PC-9 (cell line): Measurements from ENCODE around the gene SYNJ1. TPM values are rescaled to one million over a fixed set of nuclear protein-coding genes. Genes with fewer than 3 reads are reported as not detected.

Source experiments
- BruUV-seq: library from RNA; stranded (reverse); fragments of 400-500 nt; replicated peaks from 2 replicates; lab custom pipeline; 2021; lab: Mats Ljungman, UMichigan
- CTCF ChIA-PET: fragments of 300-600 bp; sonication (Branson Sonifier 250); formaldehyde crosslinking; loops from one replicate; lab custom pipeline; 2022; ENCODE audit warnings: antibody characterized with exemption; lab: Charles Lee
- POLR2A ChIA-PET: fragments of 300-600 bp; sonication (Branson Sonifier 250); formaldehyde crosslinking; loops from one replicate; lab custom pipeline; 2022; ENCODE audit warnings: antibody characterized with exemption; ENCODE audit not compliant: unreplicated experiment; lab: Charles Lee
- DNase-seq, 2 experiments: peaks; one replicate each; pipeline versions ENCODE4 v3.0.0 to v3.0.0-alpha.2; 2015 to 2022; ENCODE audit warnings: mixed read lengths in 1 of 2
- H2AFZ ChIP-seq: fragments of 200-600 bp; sonication (generic); 2 replicates; pipeline ENCODE4 v1.8.1; 2017; ENCODE audit warnings: antibody characterized with exemption
- H3F3A ChIP-seq: fragments of 200-600 bp; sonication (generic); 2 replicates; pipeline ENCODE4 v1.8.1; 2017; ENCODE audit warnings: antibody characterized with exemption, mild to moderate bottlenecking, low read depth; ENCODE audit not compliant: insufficient read depth
- H3K27ac ChIP-seq: fragments of 200-600 bp; sonication (generic); 2 replicates; pipeline ENCODE4 v1.6.1; 2016; ENCODE audit warnings: mixed run types
- H3K27me3 ChIP-seq: fragments of 200-600 bp; sonication (generic); 2 replicates; pipeline ENCODE4 v1.6.1; 2016; ENCODE audit warnings: low read depth, mixed run types; ENCODE audit not compliant: insufficient read depth
- H3K36me3 ChIP-seq: fragments of 200-600 bp; sonication (generic); 2 replicates; pipeline ENCODE4 v1.6.1; 2016; ENCODE audit warnings: low read depth, mixed run types
- H3K4me1 ChIP-seq: fragments of 200-600 bp; sonication (generic); replicated peaks from 2 replicates; pipeline ENCODE4 v1.6.1; 2016; ENCODE audit warnings: mixed run types; ENCODE audit not compliant: insufficient read depth
- H3K4me2 ChIP-seq: fragments of 200-600 bp; sonication (generic); 2 replicates; pipeline ENCODE4 v1.6.1; 2017; ENCODE audit warnings: mixed run types
- H3K4me3 ChIP-seq: fragments of 200-600 bp; sonication (generic); 2 replicates; pipeline ENCODE4 v1.6.1; 2016; ENCODE audit warnings: mixed run types
- H3K79me2 ChIP-seq: fragments of 200-600 bp; sonication (generic); 2 replicates; pipeline ENCODE4 v1.6.1; 2017; ENCODE audit warnings: low read depth, mixed run types
- H3K9me2 ChIP-seq: fragments of 200-600 bp; sonication (generic); 2 replicates; pipeline ENCODE4 v1.8.1; 2017; ENCODE audit warnings: mild to moderate bottlenecking; ENCODE audit not compliant: insufficient read depth
- H3K9me3 ChIP-seq: fragments of 200-600 bp; sonication (generic); 2 replicates; pipeline ENCODE4 v1.8.1; 2016; ENCODE audit warnings: low read depth; ENCODE audit not compliant: insufficient read depth
- H4K20me1 ChIP-seq: fragments of 200-600 bp; sonication (generic); 2 replicates; pipeline ENCODE4 v1.8.1; 2017; ENCODE audit not compliant: insufficient read depth
- CTCF ChIP-seq: fragments of 200-600 bp; sonication (generic); conservative IDR thresholded peaks from 2 replicates; pipeline ENCODE4 v1.6.1; 2017; ENCODE audit warnings: mixed run types, antibody characterized with exemption, mild to moderate bottlenecking, moderate library complexity
- EZH2 ChIP-seq: fragments of 200-600 bp; sonication (generic); IDR thresholded peaks from 2 replicates; pipeline ENCODE4 v1.8.0; 2017; ENCODE audit warnings: antibody characterized with exemption, low read depth
- intact Hi-C: fragments of 100-400 bp; cut with micrococcal nuclease; formaldehyde crosslinking; loops from one replicate; pipeline ENCODE4 v1.10.0; 2022; ENCODE audit not compliant: unreplicated experiment
- total RNA-seq: library from RNA; stranded (reverse); gene quantifications from 2 replicates; pipeline ENCODE4 v1.2.3, GENCODE V29; 2021

The SYNJ1 gene
- total RNA-seq, 1 experiment from 2014 or later: 4.8 TPM

- Histone ChIP-seq H3K4me2 (no peak overlapping the region), H3K27me3 (no peaks in the 10 kb centered on the region), H3K4me3 (no peak overlapping the region), H3K9me3 (no peaks in the 10 kb centered on the region), H3K9me2 (no peaks in the 10 kb centered on the region), H2AFZ (no peak overlapping the region), H3K79me2 (no peaks in the 10 kb centered on the region), H3F3A (no peaks in the 10 kb centered on the region), H4K20me1 (no peaks in the 10 kb centered on the region), H3K4me1 (no peaks in the 10 kb centered on the region), H3K27ac (no peak overlapping the region), H3K36me3 (no peaks in the 10 kb centered on the region)
- POLR2A ChIA-PET: no interaction called here
- no TSS peak for BruUV-seq
- TF ChIP-seq CTCF (no peak), EZH2 (no peak)
- DNase-seq: no peak
- CTCF ChIA-PET: no interaction called here
- intact Hi-C loops: no loop called here
These were observed 21.9 kb downstream of the SYNJ1 start for GRCh38 chr21:32705901-32706300.

- Histone ChIP-seq H3K9me2 (no peaks in the 10 kb centered on the region), H3K4me3 (no peak overlapping the region), H3F3A (no peaks in the 10 kb centered on the region), H3K79me2 (no peaks in the 10 kb centered on the region), H3K4me1 (no peaks in the 10 kb centered on the region), H3K27ac (no peak overlapping the region), H3K4me2 (no peak overlapping the region), H3K9me3 (no peaks in the 10 kb centered on the region), H4K20me1 (no peaks in the 10 kb centered on the region), H3K36me3 (no peaks in the 10 kb centered on the region), H3K27me3 (no peaks in the 10 kb centered on the region), H2AFZ (no peak overlapping the region)
- CTCF ChIA-PET: no interaction called here
- POLR2A ChIA-PET: no interaction called here
- no TSS peak for BruUV-seq
- DNase-seq: no peak
- intact Hi-C loops: no loop called here
- TF ChIP-seq CTCF: no peak
- no peak for TF ChIP-seq EZH2
These were observed 22.7 kb downstream of the SYNJ1 start for GRCh38 chr21:32705139-32705538.

- intact Hi-C loops: no loop called here
- Histone ChIP-seq H3K79me2 (no peaks in the 10 kb centered on the region), H3K36me3 (no peaks in the 10 kb centered on the region), H3K9me2 (no peaks in the 10 kb centered on the region), H2AFZ (no peak overlapping the region), H3K27me3 (no peaks in the 10 kb centered on the region), H3K9me3 (no peaks in the 10 kb centered on the region), H3K4me2 (no peak overlapping the region), H3K4me1 (no peaks in the 10 kb centered on the region), H3K27ac (no peak overlapping the region), H4K20me1 (no peaks in the 10 kb centered on the region), H3K4me3 (no peak overlapping the region), H3F3A (no peaks in the 10 kb centered on the region)
- CTCF ChIA-PET: no interaction called here
- DNase-seq: no peak
- BruUV-seq: no TSS peak
- POLR2A ChIA-PET: no interaction called here
- TF ChIP-seq CTCF: no peak
- no peak for TF ChIP-seq EZH2
These were observed 25.1 kb downstream of the SYNJ1 start for GRCh38 chr21:32702702-32703101.
